Muscle of leg (tissue), 11 donors: ENCODE results near the gene TMPRSS13. TPM values are rescaled to one million over a fixed set of nuclear protein-coding genes. Genes with fewer than 3 reads are reported as not detected.
"Not testable (repeated sequence)": the region's sequence is repeated elsewhere in the genome, so short reads cannot be mapped to it uniquely, and the experiment has no call there.

Experiments
- DNase-seq: peaks from one replicate; pipeline ENCODE4 v3.0.0; 2013
- H3K27ac ChIP-seq: one replicate; pipeline ENCODE4 v1.5.1; 2013; ENCODE audit warnings: mild to moderate bottlenecking, low read length, control low read depth
- H3K27me3 ChIP-seq: one replicate; pipeline ENCODE4 v1.6.1; 2013; ENCODE audit warnings: low read length; ENCODE audit not compliant: control insufficient read depth, insufficient read depth
- H3K36me3 ChIP-seq: one replicate; pipeline ENCODE4 v1.6.1; 2013; ENCODE audit warnings: low read length; ENCODE audit not compliant: control insufficient read depth, insufficient read depth
- H3K4me1 ChIP-seq: one replicate; pipeline ENCODE4 v1.6.1; 2013; ENCODE audit warnings: low read length; ENCODE audit not compliant: control insufficient read depth, insufficient read depth
- H3K4me3 ChIP-seq: one replicate; pipeline ENCODE4 v1.5.1; 2013; ENCODE audit warnings: low read length, control low read depth
- H3K9me3 ChIP-seq: replicated peaks from 2 replicates; pipeline ENCODE4 v1.6.1; 2013; ENCODE audit warnings: low read depth, low read length; ENCODE audit not compliant: control insufficient read depth
- WGBS: methylation state at CpG from one replicate; pipeline ENCODE4 v1.1.5; 2013; ENCODE audit warnings: missing lambda C conversion rate; ENCODE audit not compliant: insufficient coverage; 5-methylcytosine and 5-hydroxymethylcytosine counted together
- polyA plus RNA-seq, 8 donors: library from polyadenylated mRNA; unstranded; fragments of 120-200 nt; gene quantifications; one replicate each; pipeline versions ENCODE4 v1.2.1 to v1.2.3, GENCODE V29; 2013; ENCODE audit warnings: inconsistent platforms in 1 of 8, low replicate concordance in 1 of 8; ENCODE audit not compliant: insufficient read length in 8 of 8, insufficient read depth in 1 of 8
- total RNA-seq: library from RNA; stranded (reverse); fragments of 120-200 nt; gene quantifications from one replicate; pipeline ENCODE4 v1.2.4, GENCODE V29; 2013

TMPRSS13 gene
- total and polyA plus RNA-seq, 9 donors, result 0.05 to 1.1 (median 0.10) TPM

GRCh38 chr11:117931331-117931950 lies 2.2 kb upstream of the TMPRSS13 start:
- H3K27ac ChIP-seq, result no peak overlapping the region
- 64% methylated on average over 7 of the region's 10 CpGs for WGBS
- no peak for DNase-seq
- peaks cover 5% of the 10 kb centered on the region for H3K27me3 ChIP-seq
- H3K4me3 ChIP-seq, result no peak overlapping the region
- no peaks in the 10 kb centered on the region for H3K36me3 ChIP-seq
- peaks cover 36% of the 10 kb centered on the region for H3K4me1 ChIP-seq
- no peaks in the 10 kb centered on the region for H3K9me3 ChIP-seq

DNA sequence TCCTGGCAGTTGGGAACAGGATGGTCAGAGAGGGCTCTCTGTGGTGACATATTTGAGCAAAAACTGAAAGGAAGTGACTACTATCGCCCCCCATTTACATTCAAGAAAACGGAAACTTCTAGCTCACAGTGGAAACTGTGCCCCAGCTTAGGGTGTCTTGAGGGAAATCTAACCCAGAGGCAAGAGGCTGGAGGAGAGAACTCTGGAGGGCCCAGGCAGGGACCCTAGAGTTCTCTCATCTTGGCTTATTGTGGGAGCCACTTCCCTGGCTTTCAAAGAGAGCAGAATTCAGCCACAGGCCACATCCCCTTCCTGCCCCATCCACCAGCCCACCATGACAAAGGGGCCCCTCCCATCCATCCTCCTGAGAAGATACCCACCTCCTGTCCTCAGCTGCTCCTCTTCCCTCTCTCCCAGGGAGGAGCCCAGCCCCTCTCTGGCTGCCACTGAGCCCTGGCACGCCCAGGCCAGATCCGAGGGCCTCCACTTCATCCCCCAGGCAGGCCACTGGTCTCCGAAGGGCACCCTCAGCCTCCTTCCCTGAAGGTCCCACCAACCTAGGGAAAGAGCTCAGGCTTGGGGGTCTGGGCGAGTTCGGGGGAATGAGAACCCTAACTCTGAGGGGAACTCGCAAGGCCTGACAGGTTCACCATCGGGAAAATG lies 1.6 kb upstream of the TMPRSS13 start:
- Histone ChIP-seq H3K4me1 (peaks cover 36% of the 10 kb centered on the region), H3K4me3 (no peak overlapping the region), H3K27me3 (peaks cover 5% of the 10 kb centered on the region), H3K36me3 (no peaks in the 10 kb centered on the region), H3K9me3 (no peaks in the 10 kb centered on the region), H3K27ac (no peak overlapping the region)
- DNase-seq, result no peak
- 87% methylated on average over 6 of the region's 9 CpGs for WGBS

GRCh38 chr11:117929916-117930570 lies 841 bp upstream of the TMPRSS13 start:
- 33% methylated on average over 1 of the region's 7 CpGs for WGBS
- Histone ChIP-seq H3K27ac (no peak overlapping the region), H3K36me3 (no peaks in the 10 kb centered on the region), H3K9me3 (no peaks in the 10 kb centered on the region), H3K4me3 (no peak overlapping the region), H3K4me1 (peaks cover 34% of the 10 kb centered on the region), H3K27me3 (peaks cover 5% of the 10 kb centered on the region)
- DNase-seq, result no peak

GRCh38 chr11:117928446-117929141 lies 608 bp downstream of the TMPRSS13 start:
- Histone ChIP-seq H3K9me3 (no peaks in the 10 kb centered on the region), H3K27ac (no peak overlapping the region), H3K27me3 (peaks cover 5% of the 10 kb centered on the region), H3K4me3 (no peak overlapping the region), H3K36me3 (no peaks in the 10 kb centered on the region), H3K4me1 (peaks cover 28% of the 10 kb centered on the region)
- WGBS, result 59% methylated on average over 4 of the region's 6 CpGs
- no peak for DNase-seq

- WGBS, result 100% methylated on average over 2 of the region's 3 CpGs
- peaks cover 5% of the 10 kb centered on the region for H3K27me3 ChIP-seq
- H3K4me3 ChIP-seq, result no peak overlapping the region
- DNase-seq, result no peak
- no peak overlapping the region for H3K27ac ChIP-seq
- no peaks in the 10 kb centered on the region for H3K36me3 ChIP-seq
- peaks cover 27% of the 10 kb centered on the region for H3K4me1 ChIP-seq
- H3K9me3 ChIP-seq, result no peaks in the 10 kb centered on the region
These were observed 1.3 kb downstream of the TMPRSS13 start for GRCh38 chr11:117927926-117928325.

DNA sequence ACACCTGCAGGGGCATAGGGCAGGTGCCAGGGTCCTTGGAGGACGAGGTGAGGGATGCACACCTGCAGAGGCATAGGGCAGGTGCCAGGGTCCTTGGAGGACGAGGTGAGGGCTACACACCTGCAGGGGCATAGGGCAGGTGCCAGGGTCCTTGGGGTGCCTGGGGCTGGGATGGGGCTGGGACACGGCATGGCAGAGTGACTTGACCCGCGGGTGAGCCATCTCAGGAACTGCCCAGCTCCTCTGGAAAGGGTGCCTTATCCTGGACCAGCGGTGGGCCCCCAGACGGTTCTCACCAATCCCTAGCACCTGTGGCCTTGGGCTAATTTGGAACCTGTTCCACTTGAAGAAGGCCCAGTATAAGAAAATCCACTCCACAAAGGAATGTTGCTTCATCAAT lies 3.0 kb downstream of the TMPRSS13 start:
- not testable (repeated sequence) for DNase-seq, H3K27me3 ChIP-seq, H3K36me3 ChIP-seq, H3K4me3 ChIP-seq, H3K9me3 ChIP-seq, H3K27ac ChIP-seq, H3K4me1 ChIP-seq
- WGBS, result 79% methylated on average over 5 of the region's 7 CpGs

- WGBS, result 72% methylated on average over 10 of the region's 11 CpGs
- DNase-seq, result no peak
- H3K27ac ChIP-seq, result no peak overlapping the region
- H3K27me3 ChIP-seq, result peaks cover 5% of the 10 kb centered on the region
- H3K36me3 ChIP-seq, result no peaks in the 10 kb centered on the region
- peaks cover 2% of the 10 kb centered on the region for H3K4me1 ChIP-seq
- H3K9me3 ChIP-seq, result no peaks in the 10 kb centered on the region
- H3K4me3 ChIP-seq, result no peak overlapping the region
These were observed 3.8 kb downstream of the TMPRSS13 start for GRCh38 chr11:117925198-117925925.

DNA sequence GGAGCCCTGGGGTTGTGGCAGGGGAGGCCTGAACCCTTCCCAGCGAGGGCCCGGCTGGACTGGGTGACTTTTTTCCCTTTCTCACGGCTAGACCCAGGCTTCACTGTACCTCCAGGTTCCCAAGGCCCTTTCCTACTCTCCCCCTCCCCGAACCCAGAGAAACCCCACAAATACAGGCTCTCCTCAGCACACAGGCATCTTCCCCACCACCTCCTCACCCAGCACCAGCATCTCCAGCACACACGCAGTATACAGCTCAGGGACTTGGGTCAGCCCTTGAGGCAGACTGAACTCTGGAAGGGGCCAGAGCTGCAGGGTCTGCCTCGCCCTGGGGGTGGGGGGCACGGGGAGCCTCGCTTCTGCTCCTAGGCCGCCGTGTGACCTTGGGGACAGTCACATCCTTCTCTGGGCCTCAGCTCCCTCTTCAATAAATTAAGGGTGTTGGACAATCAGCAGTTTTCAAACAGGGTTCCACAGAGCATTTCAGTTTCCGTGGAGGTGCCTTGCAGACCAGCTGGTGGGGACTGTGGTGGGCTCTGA lies 4.5 kb downstream of the TMPRSS13 start:
- Histone ChIP-seq H3K4me1 (no peaks in the 10 kb centered on the region), H3K36me3 (no peaks in the 10 kb centered on the region), H3K27ac (no peak overlapping the region), H3K27me3 (peaks cover 5% of the 10 kb centered on the region), H3K9me3 (no peaks in the 10 kb centered on the region), H3K4me3 (no peak overlapping the region)
- 83% methylated on average over 9 of the region's 11 CpGs for WGBS
- DNase-seq, result no peak

- Histone ChIP-seq H3K4me1 (peaks cover 2% of the 10 kb centered on the region), H3K4me3 (no peak overlapping the region), H3K27me3 (peaks cover 5% of the 10 kb centered on the region), H3K27ac (no peak overlapping the region), H3K36me3 (no peaks in the 10 kb centered on the region), H3K9me3 (no peaks in the 10 kb centered on the region)
- WGBS, result 79% methylated on average over 2 of the region's 7 CpGs
- no peak for DNase-seq
These were observed 5.4 kb downstream of the TMPRSS13 start for GRCh38 chr11:117923773-117924172.
